A204.1 (cell line): Measurements from ENCODE around the gene CDRT4.

Experiments used
- FAIRE-seq: peaks from 2 replicates; lab custom pipeline; 2012; peaks lifted over from hg19 to GRCh38; lab: Jason Lieb, UNC

The CDRT4 gene

GRCh38 chr17:15492791-15493692 is 25.6 kb upstream of the CDRT4 start:
- no peak for FAIRE-seq

GRCh38 chr17:15492186-15492585 is 24.8 kb upstream of the CDRT4 start:
- no peak for FAIRE-seq

GRCh38 chr17:15490634-15491261 is 23.3 kb upstream of the CDRT4 start:
- no peak for FAIRE-seq

- no peak for FAIRE-seq
Observed at GRCh38 chr17:15488557-15488956, 21.1 kb upstream of the CDRT4 start.

GRCh38 chr17:15485045-15485444 is 17.6 kb upstream of the CDRT4 start:
- FAIRE-seq: no peak

GRCh38 chr17:15483431-15483830 is 16.0 kb upstream of the CDRT4 start:
- no peak for FAIRE-seq

- no peak for FAIRE-seq
Observed at GRCh38 chr17:15482476-15482875, 15.1 kb upstream of the CDRT4 start.

GRCh38 chr17:15481481-15481880 is 14.1 kb upstream of the CDRT4 start:
- FAIRE-seq: no peak

GRCh38 chr17:15480204-15480603 is 12.8 kb upstream of the CDRT4 start:
- no peak for FAIRE-seq

- FAIRE-seq: no peak
Observed at GRCh38 chr17:15479703-15480102, 12.3 kb upstream of the CDRT4 start.

- FAIRE-seq: no peak
Observed at GRCh38 chr17:15478845-15479244, 11.4 kb upstream of the CDRT4 start.

GRCh38 chr17:15475631-15476354 is 8.4 kb upstream of the CDRT4 start:
- no peak for FAIRE-seq

GRCh38 chr17:15472891-15473290 is 5.5 kb upstream of the CDRT4 start:
- FAIRE-seq: no peak

GRCh38 chr17:15470536-15470935 is 3.1 kb upstream of the CDRT4 start:
- no peak for FAIRE-seq

GRCh38 chr17:15469260-15469659 is 1.8 kb upstream of the CDRT4 start:
- FAIRE-seq: no peak

- FAIRE-seq: no peak
Observed at GRCh38 chr17:15468126-15468525, 705 bp upstream of the CDRT4 start.

GRCh38 chr17:15466131-15466530 is 1.3 kb downstream of the CDRT4 start:
- FAIRE-seq: no peak

GRCh38 chr17:15465045-15465701 is 2.2 kb downstream of the CDRT4 start:
- FAIRE-seq: no peak

- no peak for FAIRE-seq
Observed at GRCh38 chr17:15464231-15464985, 3.0 kb downstream of the CDRT4 start.

- FAIRE-seq: no peak
Observed at GRCh38 chr17:15462976-15463772, 4.2 kb downstream of the CDRT4 start.

- no peak for FAIRE-seq
Observed at GRCh38 chr17:15457723-15458094, 9.7 kb downstream of the CDRT4 start.
